PC-9 (cell line): Measurements from ENCODE around the gene FAM222B. TPM values are rescaled to one million over a fixed set of nuclear protein-coding genes. Genes with fewer than 3 reads are reported as not detected.
A peak's percentile ranks its signal among the peaks of the same experiment; 100 is the strongest.
"Not testable (repeated sequence)": the region's sequence is repeated elsewhere in the genome, so short reads cannot be mapped to it uniquely, and the experiment has no call there.

Source experiments
- BruUV-seq: library from RNA; stranded (reverse); fragments of 400-500 nt; replicated peaks from 2 replicates; lab custom pipeline; 2021; lab: Mats Ljungman, UMichigan
- CTCF ChIA-PET: fragments of 300-600 bp; sonication (Branson Sonifier 250); formaldehyde crosslinking; loops from one replicate; lab custom pipeline; 2022; ENCODE audit warnings: antibody characterized with exemption; lab: Charles Lee
- POLR2A ChIA-PET: fragments of 300-600 bp; sonication (Branson Sonifier 250); formaldehyde crosslinking; loops from one replicate; lab custom pipeline; 2022; ENCODE audit warnings: antibody characterized with exemption; ENCODE audit not compliant: unreplicated experiment; lab: Charles Lee
- DNase-seq, 2 experiments: peaks; one replicate each; pipeline versions ENCODE4 v3.0.0 to v3.0.0-alpha.2; 2015 to 2022; ENCODE audit warnings: mixed read lengths in 1 of 2
- H2AFZ ChIP-seq: fragments of 200-600 bp; sonication (generic); 2 replicates; pipeline ENCODE4 v1.8.1; 2017; ENCODE audit warnings: antibody characterized with exemption
- H3F3A ChIP-seq: fragments of 200-600 bp; sonication (generic); 2 replicates; pipeline ENCODE4 v1.8.1; 2017; ENCODE audit warnings: antibody characterized with exemption, mild to moderate bottlenecking, low read depth; ENCODE audit not compliant: insufficient read depth
- H3K27ac ChIP-seq: fragments of 200-600 bp; sonication (generic); 2 replicates; pipeline ENCODE4 v1.6.1; 2016; ENCODE audit warnings: mixed run types
- H3K27me3 ChIP-seq: fragments of 200-600 bp; sonication (generic); 2 replicates; pipeline ENCODE4 v1.6.1; 2016; ENCODE audit warnings: low read depth, mixed run types; ENCODE audit not compliant: insufficient read depth
- H3K36me3 ChIP-seq: fragments of 200-600 bp; sonication (generic); 2 replicates; pipeline ENCODE4 v1.6.1; 2016; ENCODE audit warnings: low read depth, mixed run types
- H3K4me1 ChIP-seq: fragments of 200-600 bp; sonication (generic); replicated peaks from 2 replicates; pipeline ENCODE4 v1.6.1; 2016; ENCODE audit warnings: mixed run types; ENCODE audit not compliant: insufficient read depth
- H3K4me2 ChIP-seq: fragments of 200-600 bp; sonication (generic); 2 replicates; pipeline ENCODE4 v1.6.1; 2017; ENCODE audit warnings: mixed run types
- H3K4me3 ChIP-seq: fragments of 200-600 bp; sonication (generic); 2 replicates; pipeline ENCODE4 v1.6.1; 2016; ENCODE audit warnings: mixed run types
- H3K79me2 ChIP-seq: fragments of 200-600 bp; sonication (generic); 2 replicates; pipeline ENCODE4 v1.6.1; 2017; ENCODE audit warnings: low read depth, mixed run types
- H3K9me2 ChIP-seq: fragments of 200-600 bp; sonication (generic); 2 replicates; pipeline ENCODE4 v1.8.1; 2017; ENCODE audit warnings: mild to moderate bottlenecking; ENCODE audit not compliant: insufficient read depth
- H3K9me3 ChIP-seq: fragments of 200-600 bp; sonication (generic); 2 replicates; pipeline ENCODE4 v1.8.1; 2016; ENCODE audit warnings: low read depth; ENCODE audit not compliant: insufficient read depth
- H4K20me1 ChIP-seq: fragments of 200-600 bp; sonication (generic); 2 replicates; pipeline ENCODE4 v1.8.1; 2017; ENCODE audit not compliant: insufficient read depth
- EZH2 ChIP-seq: fragments of 200-600 bp; sonication (generic); IDR thresholded peaks from 2 replicates; pipeline ENCODE4 v1.8.0; 2017; ENCODE audit warnings: antibody characterized with exemption, low read depth
- intact Hi-C: fragments of 100-400 bp; cut with micrococcal nuclease; formaldehyde crosslinking; loops from one replicate; pipeline ENCODE4 v1.10.0; 2022; ENCODE audit not compliant: unreplicated experiment
- total RNA-seq: library from RNA; stranded (reverse); gene quantifications from 2 replicates; pipeline ENCODE4 v1.2.3, GENCODE V29; 2021
- TF ChIP-seq, protein P1 (sequence below): fragments of 200-600 bp; sonication (generic); conservative IDR thresholded peaks from 2 replicates; pipeline ENCODE4 v1.6.1; 2017; ENCODE audit warnings: mixed run types, antibody characterized with exemption, mild to moderate bottlenecking, moderate library complexity

FAM222B gene
- total RNA-seq, 1 experiment from 2014 or later = 26.4 TPM

DNA sequence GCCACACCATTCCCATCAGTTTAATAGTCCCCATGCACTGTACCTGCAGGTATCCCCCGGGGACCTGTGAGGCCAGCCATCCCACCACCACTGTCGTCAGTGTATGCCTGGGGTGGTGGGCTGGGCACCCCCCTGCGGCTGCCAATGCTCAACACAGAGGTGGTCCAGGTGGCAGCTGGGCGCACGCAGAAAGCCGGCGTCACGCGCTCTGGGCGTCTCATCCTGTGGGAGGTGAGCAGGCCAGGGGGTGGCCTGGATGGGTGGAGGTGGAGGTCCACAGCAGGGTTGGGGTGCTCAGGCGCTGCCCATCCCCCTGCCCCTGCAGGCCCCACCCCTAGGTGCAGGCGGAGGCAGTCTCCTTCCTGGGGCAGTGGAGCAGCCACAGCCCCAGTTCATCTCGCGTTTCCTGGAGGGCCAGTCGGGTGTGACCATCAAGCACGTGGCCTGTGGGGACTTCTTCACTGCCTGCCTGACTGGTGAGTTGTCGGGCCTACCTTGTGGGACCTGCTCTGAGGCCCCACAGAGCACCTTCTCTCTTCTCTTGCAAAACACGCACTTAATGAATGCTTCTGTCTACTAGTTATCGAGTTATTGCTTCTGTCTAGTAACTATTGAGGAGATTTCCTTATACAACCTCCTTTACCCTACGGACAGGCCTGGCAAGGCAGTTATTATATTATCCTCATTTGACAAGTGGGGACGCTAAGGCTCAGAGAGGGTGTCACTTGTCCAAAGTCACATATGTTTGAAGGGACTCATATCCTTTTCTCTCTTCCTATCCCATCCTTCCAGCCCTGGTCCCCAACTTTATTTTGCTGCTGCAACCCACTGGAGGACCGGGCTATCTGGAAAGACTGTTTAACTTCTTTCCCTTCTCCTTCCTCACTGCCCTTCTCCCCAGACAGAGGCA is 104.6 kb downstream of the FAM222B start:
- CTCF ChIA-PET = no interaction called here
- Histone ChIP-seq H2AFZ (no peak overlapping the region), H3K79me2 (no peaks in the 10 kb centered on the region), H3K27me3 (no peaks in the 10 kb centered on the region), H3K4me2 (peak overlapping the region; percentile 31), H3K4me3 (no peak overlapping the region), H3K9me3 (no peaks in the 10 kb centered on the region; the same call in 1 of the 2 replicates), H3F3A (peaks cover 31% of the 10 kb centered on the region), H3K27ac (no peak overlapping the region), H3K4me1 (peaks cover 37% of the 10 kb centered on the region), H4K20me1 (no peaks in the 10 kb centered on the region), H3K36me3 (no peaks in the 10 kb centered on the region; the same call in 1 of the 2 replicates), H3K9me2 (no peaks in the 10 kb centered on the region)
- BruUV-seq = no TSS peak
- DNase-seq = peak in 1 of 2 experiments; percentile 64
- intact Hi-C loops = no loop called here
- TF ChIP-seq EZH2 = no peak
- TF ChIP-seq, protein P1, sequence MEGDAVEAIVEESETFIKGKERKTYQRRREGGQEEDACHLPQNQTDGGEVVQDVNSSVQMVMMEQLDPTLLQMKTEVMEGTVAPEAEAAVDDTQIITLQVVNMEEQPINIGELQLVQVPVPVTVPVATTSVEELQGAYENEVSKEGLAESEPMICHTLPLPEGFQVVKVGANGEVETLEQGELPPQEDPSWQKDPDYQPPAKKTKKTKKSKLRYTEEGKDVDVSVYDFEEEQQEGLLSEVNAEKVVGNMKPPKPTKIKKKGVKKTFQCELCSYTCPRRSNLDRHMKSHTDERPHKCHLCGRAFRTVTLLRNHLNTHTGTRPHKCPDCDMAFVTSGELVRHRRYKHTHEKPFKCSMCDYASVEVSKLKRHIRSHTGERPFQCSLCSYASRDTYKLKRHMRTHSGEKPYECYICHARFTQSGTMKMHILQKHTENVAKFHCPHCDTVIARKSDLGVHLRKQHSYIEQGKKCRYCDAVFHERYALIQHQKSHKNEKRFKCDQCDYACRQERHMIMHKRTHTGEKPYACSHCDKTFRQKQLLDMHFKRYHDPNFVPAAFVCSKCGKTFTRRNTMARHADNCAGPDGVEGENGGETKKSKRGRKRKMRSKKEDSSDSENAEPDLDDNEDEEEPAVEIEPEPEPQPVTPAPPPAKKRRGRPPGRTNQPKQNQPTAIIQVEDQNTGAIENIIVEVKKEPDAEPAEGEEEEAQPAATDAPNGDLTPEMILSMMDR = no peak
- POLR2A ChIA-PET = no interaction called here

DNA sequence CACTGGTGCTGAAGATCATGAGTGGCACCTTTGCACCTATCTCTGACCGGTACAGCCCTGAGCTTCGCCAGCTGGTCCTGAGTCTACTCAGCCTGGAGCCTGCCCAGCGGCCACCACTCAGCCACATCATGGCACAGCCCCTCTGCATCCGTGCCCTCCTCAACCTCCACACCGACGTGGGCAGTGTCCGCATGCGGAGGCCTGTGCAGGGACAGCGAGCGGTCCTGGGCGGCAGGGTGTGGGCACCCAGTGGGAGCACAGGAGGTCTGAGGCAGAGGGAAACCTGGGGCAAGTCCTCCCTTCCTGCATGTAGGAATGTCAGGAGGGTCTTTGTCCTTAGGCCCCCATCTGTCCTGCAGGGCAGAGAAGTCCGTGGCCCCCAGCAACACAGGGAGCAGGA is 105.3 kb downstream of the FAM222B start:
- no peak for DNase-seq
- intact Hi-C loops = no loop called here
- Histone ChIP-seq H2AFZ (no peak overlapping the region), H3K79me2 (no peaks in the 10 kb centered on the region), H3K27ac (no peak overlapping the region), H3K27me3 (no peaks in the 10 kb centered on the region), H3K4me3 (no peak overlapping the region), H3K4me2 (no peak overlapping the region), H4K20me1 (no peaks in the 10 kb centered on the region), H3K36me3 (no peaks in the 10 kb centered on the region; the same call in 1 of the 2 replicates), H3K9me3 (no peaks in the 10 kb centered on the region; the same call in 1 of the 2 replicates), H3F3A (peaks cover 28% of the 10 kb centered on the region), H3K4me1 (peaks cover 31% of the 10 kb centered on the region), H3K9me2 (no peaks in the 10 kb centered on the region)
- no TSS peak for BruUV-seq
- POLR2A ChIA-PET = no interaction called here
- TF ChIP-seq, protein P1 = no peak
- TF ChIP-seq EZH2 = no peak
- CTCF ChIA-PET = no interaction called here

GRCh38 chr17:28735913-28736769 is 106.4 kb downstream of the FAM222B start:
- peaks cover 21% of the 10 kb centered on the region for H3K4me1 ChIP-seq
- not testable (repeated sequence) for H2AFZ ChIP-seq, H3K4me3 ChIP-seq, BruUV-seq, H3K9me3 ChIP-seq, H3K27me3 ChIP-seq, H3K27ac ChIP-seq, H3K4me2 ChIP-seq, H3K9me2 ChIP-seq, DNase-seq, H4K20me1 ChIP-seq, H3K79me2 ChIP-seq, H3K36me3 ChIP-seq
- peaks cover 20% of the 10 kb centered on the region for H3F3A ChIP-seq
- intact Hi-C loops = loop anchor here (1.0 kb wide), 1 partner anchor 7 kb away; no protein-coding TSS in a partner anchor
- CTCF ChIA-PET = interaction anchor here (0.6 to 0.9 kb wide), 4 partner anchors 7 to 1186 kb away, joined by 3 to 5 read pairs (median 4); partner anchors contain the start of gene TLCD1
- POLR2A ChIA-PET = interaction anchor here (1.1 kb wide), 1 partner anchor 215 kb away, joined by 4 read pairs; the partner anchor contains the start of gene PHF12
